ENCODE measurements around the gene LRCH1. TPM values are rescaled to one million over a fixed set of nuclear protein-coding genes. Genes with fewer than 3 reads are reported as not detected.

Gene LRCH1
- total RNA-seq, 4 donors from 2014 or later = 42.7 to 66.0 (median 53.1) TPM

GRCh38 chr13:46605825-46606554 is 53.0 kb downstream of the LRCH1 start:
- DNase-seq (ENCODE audit: extremely low spot score) = no peak
- intact Hi-C loops (cut with DNase I) = no loop called here
- WGBS = 77% methylated on average over 3 of the region's 3 CpGs
- Histone ChIP-seq H3K27ac (replicated peaks in 1 of 4) (peak overlapping the region; percentile 56 to 71 (median 66)), H3K4me1 (peaks cover 83 to 94% (median 89%) of the 10 kb centered on the region in 4 donors), H3K36me3 (no peaks in the 10 kb centered on the region), H3K4me3 (no peak overlapping the region), H3K27me3 (no peaks in the 10 kb centered on the region), H3K9me3 (no peaks in the 10 kb centered on the region)
- no peak for TF ChIP-seq EP300 (IDR thresholded peaks at IDR 0.05)
- no peak for TF ChIP-seq POLR2AphosphoS5 (IDR thresholded peaks at IDR 0.05)
- TF ChIP-seq, protein P1, sequence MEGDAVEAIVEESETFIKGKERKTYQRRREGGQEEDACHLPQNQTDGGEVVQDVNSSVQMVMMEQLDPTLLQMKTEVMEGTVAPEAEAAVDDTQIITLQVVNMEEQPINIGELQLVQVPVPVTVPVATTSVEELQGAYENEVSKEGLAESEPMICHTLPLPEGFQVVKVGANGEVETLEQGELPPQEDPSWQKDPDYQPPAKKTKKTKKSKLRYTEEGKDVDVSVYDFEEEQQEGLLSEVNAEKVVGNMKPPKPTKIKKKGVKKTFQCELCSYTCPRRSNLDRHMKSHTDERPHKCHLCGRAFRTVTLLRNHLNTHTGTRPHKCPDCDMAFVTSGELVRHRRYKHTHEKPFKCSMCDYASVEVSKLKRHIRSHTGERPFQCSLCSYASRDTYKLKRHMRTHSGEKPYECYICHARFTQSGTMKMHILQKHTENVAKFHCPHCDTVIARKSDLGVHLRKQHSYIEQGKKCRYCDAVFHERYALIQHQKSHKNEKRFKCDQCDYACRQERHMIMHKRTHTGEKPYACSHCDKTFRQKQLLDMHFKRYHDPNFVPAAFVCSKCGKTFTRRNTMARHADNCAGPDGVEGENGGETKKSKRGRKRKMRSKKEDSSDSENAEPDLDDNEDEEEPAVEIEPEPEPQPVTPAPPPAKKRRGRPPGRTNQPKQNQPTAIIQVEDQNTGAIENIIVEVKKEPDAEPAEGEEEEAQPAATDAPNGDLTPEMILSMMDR (IDR thresholded peaks at IDR 0.05) = no peak
- no peak for TF ChIP-seq POLR2A (IDR thresholded peaks at IDR 0.05; ENCODE audit: low read depth)

DNA sequence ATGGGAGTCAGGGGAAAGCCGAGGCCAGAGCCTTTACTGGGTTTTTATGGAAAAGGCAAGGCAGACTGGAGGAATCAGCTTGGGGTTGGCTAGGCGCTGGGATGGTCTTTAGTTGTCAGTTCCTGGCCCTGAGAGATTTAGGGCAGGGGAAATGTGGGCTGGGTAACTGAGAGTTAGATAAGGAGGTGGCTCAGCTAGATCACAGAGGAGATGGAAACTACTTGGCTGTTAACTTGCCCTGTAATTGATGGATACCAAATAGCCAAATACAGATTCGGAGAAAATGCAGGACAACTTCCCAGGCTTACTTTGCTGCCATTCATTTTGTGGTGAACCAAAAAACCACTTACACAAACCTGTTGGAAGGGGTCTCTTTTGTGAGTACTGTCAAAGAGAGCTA is 54.0 kb downstream of the LRCH1 start:
- no peaks in the 10 kb centered on the region for H3K36me3 ChIP-seq
- intact Hi-C loops (cut with DNase I) = no loop called here
- no peaks in the 10 kb centered on the region for H3K27me3 ChIP-seq
- H3K27ac ChIP-seq (replicated peaks in 1 of 4) = peak overlapping the region; percentile 39 to 70 (median 53)
- peaks cover 75 to 85% (median 80%) of the 10 kb centered on the region in 4 donors for H3K4me1 ChIP-seq
- H3K4me3 ChIP-seq = no peak overlapping the region
- H3K9me3 ChIP-seq = no peaks in the 10 kb centered on the region
- WGBS = 73% methylated on average over 3 of the region's 3 CpGs
- TF ChIP-seq POLR2A (IDR thresholded peaks at IDR 0.05; ENCODE audit: low read depth) = no peak
- TF ChIP-seq, protein P1 (IDR thresholded peaks at IDR 0.05) = no peak
- DNase-seq (ENCODE audit: extremely low spot score) = no peak

- Histone ChIP-seq H3K27ac (replicated peaks in 1 of 4) (peak overlapping the region; percentile 31 to 70 (median 51)), H3K4me3 (no peak overlapping the region), H3K4me1 (peaks cover 65 to 75% (median 70%) of the 10 kb centered on the region in 4 donors), H3K9me3 (no peaks in the 10 kb centered on the region), H3K36me3 (no peaks in the 10 kb centered on the region), H3K27me3 (no peaks in the 10 kb centered on the region)
- TF ChIP-seq EP300 (IDR thresholded peaks at IDR 0.05) = no peak
- TF ChIP-seq POLR2A (IDR thresholded peaks at IDR 0.05; ENCODE audit: low read depth) = no peak
- TF ChIP-seq, protein P1 (IDR thresholded peaks at IDR 0.05) = no peak
- TF ChIP-seq POLR2AphosphoS5 (IDR thresholded peaks at IDR 0.05) = peak in 1 of 2 donors; percentile 6
- intact Hi-C loops (cut with DNase I) = no loop called here
- no peak for DNase-seq (ENCODE audit: extremely low spot score)
- 70% methylated on average over 9 of the region's 9 CpGs for WGBS
Observed at GRCh38 chr13:46607768-46608564, 55.0 kb downstream of the LRCH1 start.

DNA sequence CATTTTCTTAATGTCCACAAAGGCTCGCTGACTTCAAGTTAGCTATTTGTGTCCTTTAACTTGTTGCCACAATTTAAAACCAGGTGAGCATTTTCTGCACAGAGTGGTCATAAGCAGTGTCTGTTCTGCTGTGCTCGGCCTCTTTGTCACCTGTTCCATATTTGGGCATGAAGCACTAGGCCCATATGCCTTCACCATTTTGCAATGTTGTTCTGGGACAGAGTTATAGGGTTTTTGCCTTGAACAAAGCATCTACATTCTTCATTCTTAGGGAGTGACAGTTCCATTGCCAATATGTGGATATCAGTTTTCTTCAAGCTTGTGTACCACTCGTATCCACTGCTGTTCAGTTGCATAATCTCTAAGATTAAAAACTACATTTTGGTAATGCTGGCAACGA is 56.1 kb downstream of the LRCH1 start:
- WGBS = 66% methylated on average over 4 of the region's 4 CpGs
- no peaks in the 10 kb centered on the region for H3K27me3 ChIP-seq
- intact Hi-C loops (cut with DNase I) = no loop called here
- no peaks in the 10 kb centered on the region for H3K36me3 ChIP-seq
- H3K27ac ChIP-seq (replicated peaks in 1 of 4) = peak overlapping the region; percentile 36 to 63 (median 44)
- TF ChIP-seq EP300 (IDR thresholded peaks at IDR 0.05) (no peak), POLR2AphosphoS5 (IDR thresholded peaks at IDR 0.05) (no peak), POLR2A (IDR thresholded peaks at IDR 0.05; ENCODE audit: low read depth) (no peak)
- TF ChIP-seq, protein P1 (IDR thresholded peaks at IDR 0.05) = no peak
- peak; percentile 72 for DNase-seq (ENCODE audit: extremely low spot score)
- H3K4me1 ChIP-seq = peaks cover 54 to 74% (median 64%) of the 10 kb centered on the region in 4 donors
- H3K4me3 ChIP-seq = no peak overlapping the region
- no peaks in the 10 kb centered on the region for H3K9me3 ChIP-seq

All from esophagus muscularis mucosa (tissue), 4 donors.